A549 (cell line): ENCODE data around the gene TMEM171.

Experiments
- EP300 ChIP-seq, 2 experiments: fragments of >200 bp; sonication (Bioruptor Twin); formaldehyde crosslinking; IDR thresholded peaks; 2 replicates in 1 of 2; 3 replicates in 1 of 2; pipeline ENCODE4 v1.6.1; 2016 to 2017
- HOXA7 ChIP-seq: fragments of 250-450 bp; sonication (Bioruptor Pico); IDR thresholded peaks from 2 replicates; pipeline ENCODE4 v1.5.0; 2020; ENCODE audit warnings: mild to moderate bottlenecking, moderate library complexity
- POLR2A ChIP-seq: IDR thresholded peaks from 2 replicates; pipeline ENCODE4 v1.6.1; 2012; ENCODE audit warnings: mild to moderate bottlenecking, low read length
- POLR2AphosphoS2 ChIP-seq: conservative IDR thresholded peaks from 2 replicates; pipeline ENCODE4 v1.6.1; 2012; ENCODE audit warnings: low read length, improper control_type of control experiment, inconsistent platforms
- RCOR1 ChIP-seq: fragments of 150-350 bp; IDR thresholded peaks from 2 replicates; pipeline ENCODE4 v1.6.1; 2014; ENCODE audit warnings: antibody characterized with exemption, low read length, low read depth
- RFX5 ChIP-seq: fragments of 450-650 bp; IDR thresholded peaks from 2 replicates; pipeline ENCODE4 v1.7.1; 2014; ENCODE audit warnings: antibody characterized with exemption, mild to moderate bottlenecking, moderate library complexity
- ZNF302 ChIP-seq: fragments of 250-450 bp; sonication (Bioruptor Pico); IDR thresholded peaks from 2 replicates; pipeline ENCODE4 v1.9.0; 2021; ENCODE audit warnings: inconsistent platforms, mild to moderate bottlenecking, moderate library complexity
- TF ChIP-seq, protein P1 (sequence below): fragments of >200 bp; sonication (Bioruptor Twin); formaldehyde crosslinking; IDR thresholded peaks from 3 replicates; pipeline ENCODE4 v1.5.1; 2016
- TF ChIP-seq, protein P2 (sequence below): IDR thresholded peaks from 2 replicates; pipeline ENCODE4 v1.6.1; 2012; ENCODE audit warnings: low read depth, borderline replicate concordance

DNA sequence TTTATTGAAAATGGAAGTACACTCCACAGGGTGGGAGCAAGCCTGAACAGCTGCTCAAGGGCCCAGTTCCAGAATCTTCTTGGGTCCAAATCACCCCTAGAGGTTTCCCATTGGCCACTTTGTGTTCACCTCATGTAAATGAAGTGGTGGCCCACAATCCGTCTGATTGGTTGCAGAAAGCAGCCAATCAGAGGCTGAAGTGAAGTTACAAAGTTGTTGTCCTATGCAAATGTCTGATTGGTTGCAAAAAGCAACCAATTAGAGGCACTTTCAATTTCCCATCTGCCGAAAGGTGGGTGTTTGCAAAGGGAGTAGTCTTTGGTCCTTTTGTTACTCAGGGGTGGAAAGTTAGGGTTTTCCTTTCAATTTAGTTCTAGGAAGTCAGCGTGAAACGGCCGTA is 8.8 kb downstream of the TMEM171 start:
- TF ChIP-seq POLR2A (no peak), RFX5 (no peak), HOXA7 (CRISPR knock-in tag) (no peak), RCOR1 (no peak), EP300 (IDR thresholded peaks at IDR 0.05) (no peak), POLR2AphosphoS2 (no peak), ZNF302 (CRISPR knock-in tag) (no peak)
- TF ChIP-seq, protein P1, sequence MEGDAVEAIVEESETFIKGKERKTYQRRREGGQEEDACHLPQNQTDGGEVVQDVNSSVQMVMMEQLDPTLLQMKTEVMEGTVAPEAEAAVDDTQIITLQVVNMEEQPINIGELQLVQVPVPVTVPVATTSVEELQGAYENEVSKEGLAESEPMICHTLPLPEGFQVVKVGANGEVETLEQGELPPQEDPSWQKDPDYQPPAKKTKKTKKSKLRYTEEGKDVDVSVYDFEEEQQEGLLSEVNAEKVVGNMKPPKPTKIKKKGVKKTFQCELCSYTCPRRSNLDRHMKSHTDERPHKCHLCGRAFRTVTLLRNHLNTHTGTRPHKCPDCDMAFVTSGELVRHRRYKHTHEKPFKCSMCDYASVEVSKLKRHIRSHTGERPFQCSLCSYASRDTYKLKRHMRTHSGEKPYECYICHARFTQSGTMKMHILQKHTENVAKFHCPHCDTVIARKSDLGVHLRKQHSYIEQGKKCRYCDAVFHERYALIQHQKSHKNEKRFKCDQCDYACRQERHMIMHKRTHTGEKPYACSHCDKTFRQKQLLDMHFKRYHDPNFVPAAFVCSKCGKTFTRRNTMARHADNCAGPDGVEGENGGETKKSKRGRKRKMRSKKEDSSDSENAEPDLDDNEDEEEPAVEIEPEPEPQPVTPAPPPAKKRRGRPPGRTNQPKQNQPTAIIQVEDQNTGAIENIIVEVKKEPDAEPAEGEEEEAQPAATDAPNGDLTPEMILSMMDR, result no peak
- TF ChIP-seq, protein P2, sequence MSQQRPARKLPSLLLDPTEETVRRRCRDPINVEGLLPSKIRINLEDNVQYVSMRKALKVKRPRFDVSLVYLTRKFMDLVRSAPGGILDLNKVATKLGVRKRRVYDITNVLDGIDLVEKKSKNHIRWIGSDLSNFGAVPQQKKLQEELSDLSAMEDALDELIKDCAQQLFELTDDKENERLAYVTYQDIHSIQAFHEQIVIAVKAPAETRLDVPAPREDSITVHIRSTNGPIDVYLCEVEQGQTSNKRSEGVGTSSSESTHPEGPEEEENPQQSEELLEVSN, result no peak
